Activated naive CD8-positive, alpha-beta T cell treated with anti-CD3 and anti-CD28 coated beads for 36 hours (primary cell): ENCODE data around the gene REEP3. TPM values are rescaled to one million over a fixed set of nuclear protein-coding genes. Genes with fewer than 3 reads are reported as not detected.
"Not testable (repeated sequence)": the region's sequence is repeated elsewhere in the genome, so short reads cannot be mapped to it uniquely, and the experiment has no call there.

Experiments
- DNase-seq: peaks from one replicate; pipeline ENCODE4 v3.0.0; 2021
- H3K27ac Mint-ChIP-seq: one replicate; pipeline ENCODE4 v1.8.0; 2022; ENCODE audit warnings: mild to moderate bottlenecking, moderate library complexity, mixed read lengths
- H3K27me3 Mint-ChIP-seq: one replicate; pipeline ENCODE4 v1.8.0; 2022; ENCODE audit warnings: mild to moderate bottlenecking, mixed read lengths
- H3K36me3 Mint-ChIP-seq: one replicate; pipeline ENCODE4 v1.8.0; 2021; ENCODE audit warnings: mild to moderate bottlenecking, mixed read lengths
- H3K4me1 Mint-ChIP-seq: one replicate; pipeline ENCODE4 v1.8.0; 2021; ENCODE audit warnings: mixed read lengths
- H3K4me3 Mint-ChIP-seq: one replicate; pipeline ENCODE4 v1.8.0; 2022; ENCODE audit warnings: mild to moderate bottlenecking, moderate library complexity, mixed read lengths
- H3K9me3 Mint-ChIP-seq: one replicate; pipeline ENCODE4 v1.8.0; 2022; ENCODE audit warnings: mixed read lengths
- total RNA-seq, 2 experiments: library from RNA; stranded (reverse); gene quantifications; one replicate each; pipeline ENCODE4 v1.2.3, GENCODE V29; 2021

The REEP3 gene
- total RNA-seq, 2 experiments from 2014 or later = 17.4 to 20.7 TPM

GRCh38 chr10:63631991-63632390 lies 110.8 kb downstream of the REEP3 start:
- Mint-ChIP-seq H3K27me3 (no peaks in the 10 kb centered on the region), H3K4me3 (no peak overlapping the region), H3K4me1 (peaks cover 23% of the 10 kb centered on the region), H3K9me3 (no peaks in the 10 kb centered on the region), H3K36me3 (no peaks in the 10 kb centered on the region), H3K27ac (no peak overlapping the region)
- no peak for DNase-seq

DNA sequence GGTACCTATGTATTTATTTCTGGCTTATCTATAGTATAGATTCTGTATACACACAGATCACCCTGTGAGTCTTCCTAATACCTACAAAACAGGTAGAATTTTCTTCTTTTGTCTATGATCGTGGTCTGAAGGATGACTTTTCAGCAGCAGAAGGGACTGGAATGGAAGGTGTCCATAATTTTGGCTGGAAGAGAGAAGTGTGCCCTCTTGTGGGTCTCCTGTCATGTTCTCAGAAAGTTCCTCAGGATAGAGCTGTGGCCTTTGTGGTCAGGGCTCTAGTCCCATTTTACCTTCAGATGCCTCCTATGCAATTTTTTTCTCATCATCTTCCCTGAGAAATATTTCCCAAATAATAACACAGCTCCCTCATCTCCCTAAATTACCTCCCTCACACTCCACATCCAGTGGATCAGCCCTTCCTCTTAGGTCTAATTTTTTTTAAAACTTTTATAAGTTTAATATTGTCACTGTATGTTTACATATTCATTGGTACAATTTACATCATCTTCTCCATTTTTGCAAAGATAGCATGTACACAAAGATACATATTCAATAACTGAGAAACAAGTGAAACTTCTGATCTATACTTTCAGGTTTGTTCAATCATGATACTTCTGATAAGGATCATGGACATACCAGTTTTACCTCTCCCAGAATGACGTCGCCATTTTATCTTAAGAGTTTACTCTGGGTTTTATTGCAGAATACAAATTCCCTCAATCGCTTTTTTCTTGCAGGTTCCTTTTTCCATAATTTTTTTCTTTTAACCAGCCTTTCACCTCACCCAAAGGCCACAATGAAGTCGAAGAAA lies 112.7 kb downstream of the REEP3 start:
- no peaks in the 10 kb centered on the region for H3K27me3 Mint-ChIP-seq
- H3K9me3 Mint-ChIP-seq = no peaks in the 10 kb centered on the region
- H3K27ac Mint-ChIP-seq = no peak overlapping the region
- H3K36me3 Mint-ChIP-seq = no peaks in the 10 kb centered on the region
- no peak for DNase-seq
- H3K4me1 Mint-ChIP-seq = peaks cover 13% of the 10 kb centered on the region
- H3K4me3 Mint-ChIP-seq = no peak overlapping the region

GRCh38 chr10:63634488-63635065 lies 113.4 kb downstream of the REEP3 start:
- no peak overlapping the region for H3K27ac Mint-ChIP-seq
- no peaks in the 10 kb centered on the region for H3K9me3 Mint-ChIP-seq
- H3K36me3 Mint-ChIP-seq = no peaks in the 10 kb centered on the region
- no peaks in the 10 kb centered on the region for H3K27me3 Mint-ChIP-seq
- peaks cover 7% of the 10 kb centered on the region for H3K4me1 Mint-ChIP-seq
- no peak overlapping the region for H3K4me3 Mint-ChIP-seq
- DNase-seq = no peak

DNA sequence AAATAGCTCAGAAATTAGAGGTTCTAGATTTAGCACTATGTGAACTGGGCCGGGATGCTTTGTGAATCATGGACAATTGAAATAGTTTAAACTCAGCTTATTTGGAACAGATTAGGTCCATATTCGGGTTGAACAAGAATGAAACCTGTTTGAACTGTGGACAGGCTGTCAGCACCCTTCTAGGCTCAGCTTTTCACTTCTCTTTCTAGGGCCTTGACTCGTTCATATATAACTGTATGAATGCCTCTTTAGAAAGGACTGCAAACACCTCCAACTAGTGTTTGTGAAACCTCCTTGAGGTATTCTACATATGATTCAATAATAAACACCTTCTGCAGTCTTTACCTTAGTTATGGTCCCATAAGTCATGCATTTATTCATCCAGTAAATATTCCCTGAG lies 115.6 kb downstream of the REEP3 start:
- no peak for DNase-seq
- Mint-ChIP-seq H3K4me3 (no peak overlapping the region), H3K4me1 (peaks cover 3% of the 10 kb centered on the region), H3K36me3 (no peaks in the 10 kb centered on the region), H3K9me3 (no peaks in the 10 kb centered on the region), H3K27me3 (no peaks in the 10 kb centered on the region), H3K27ac (no peak overlapping the region)

- no peak for DNase-seq
Measured at GRCh38 chr10:63637901-63638327, 116.7 kb downstream of the REEP3 start.

DNA sequence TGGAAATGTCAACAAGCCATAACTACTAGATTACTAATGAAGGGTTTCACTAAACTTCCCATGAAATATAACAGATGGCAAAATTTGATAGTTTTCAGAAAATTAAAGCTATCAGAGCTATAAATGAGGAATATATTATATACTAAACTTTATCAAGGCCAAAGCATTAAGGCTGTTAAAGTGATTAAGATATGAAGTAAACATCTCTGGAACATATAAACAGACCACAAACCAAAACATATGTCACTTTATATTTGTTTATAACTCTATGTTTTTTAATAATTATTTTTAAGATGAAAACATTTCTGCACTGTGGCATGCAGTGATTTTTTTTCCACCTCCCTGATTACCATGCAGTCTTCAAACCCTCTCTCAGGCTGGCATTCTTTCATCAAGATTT lies 120.2 kb downstream of the REEP3 start:
- no peaks in the 10 kb centered on the region for H3K27me3 Mint-ChIP-seq

More at GRCh38 chr10:63637901-63638327, 116.7 kb downstream of the REEP3 start:
- H3K4me3 Mint-ChIP-seq = no peak overlapping the region
- H3K27me3 Mint-ChIP-seq = no peaks in the 10 kb centered on the region
- peaks cover 3% of the 10 kb centered on the region for H3K4me1 Mint-ChIP-seq
- H3K27ac Mint-ChIP-seq = no peak overlapping the region
- H3K9me3 Mint-ChIP-seq = no peaks in the 10 kb centered on the region
- H3K36me3 Mint-ChIP-seq = no peaks in the 10 kb centered on the region

DNA sequence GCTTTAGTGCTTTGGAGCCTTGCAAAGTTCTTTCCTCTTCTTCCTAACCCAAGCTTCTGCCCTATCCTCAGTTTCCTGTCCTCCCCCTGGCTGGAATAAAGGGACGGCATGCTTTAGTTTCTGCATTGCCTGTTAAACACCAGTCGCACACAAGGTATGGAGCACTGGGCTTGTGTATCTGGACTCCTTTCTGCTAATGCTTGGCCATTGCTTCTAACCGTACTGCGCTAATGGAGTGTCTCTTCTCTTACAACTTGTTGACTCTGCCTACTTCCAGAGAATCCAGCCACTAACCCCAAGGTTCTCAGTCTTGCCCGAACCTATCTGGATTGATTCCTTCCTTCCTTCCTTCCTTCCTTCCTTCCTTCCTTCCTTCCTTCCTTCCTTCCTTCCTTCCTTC lies 120.6 kb downstream of the REEP3 start:
- DNase-seq = no peak
- H3K4me3 Mint-ChIP-seq = no peak overlapping the region
- H3K9me3 Mint-ChIP-seq = no peaks in the 10 kb centered on the region
- no peaks in the 10 kb centered on the region for H3K27me3 Mint-ChIP-seq
- no peak overlapping the region for H3K27ac Mint-ChIP-seq
- peaks cover 6% of the 10 kb centered on the region for H3K4me1 Mint-ChIP-seq
- H3K36me3 Mint-ChIP-seq = no peaks in the 10 kb centered on the region

More for the DNA sequence above, 120.2 kb downstream of the REEP3 start:
- peaks cover 6% of the 10 kb centered on the region for H3K4me1 Mint-ChIP-seq
- no peak for DNase-seq
- H3K27ac Mint-ChIP-seq = no peak overlapping the region
- no peak overlapping the region for H3K4me3 Mint-ChIP-seq
- H3K9me3 Mint-ChIP-seq = no peaks in the 10 kb centered on the region
- H3K36me3 Mint-ChIP-seq = no peaks in the 10 kb centered on the region

DNA sequence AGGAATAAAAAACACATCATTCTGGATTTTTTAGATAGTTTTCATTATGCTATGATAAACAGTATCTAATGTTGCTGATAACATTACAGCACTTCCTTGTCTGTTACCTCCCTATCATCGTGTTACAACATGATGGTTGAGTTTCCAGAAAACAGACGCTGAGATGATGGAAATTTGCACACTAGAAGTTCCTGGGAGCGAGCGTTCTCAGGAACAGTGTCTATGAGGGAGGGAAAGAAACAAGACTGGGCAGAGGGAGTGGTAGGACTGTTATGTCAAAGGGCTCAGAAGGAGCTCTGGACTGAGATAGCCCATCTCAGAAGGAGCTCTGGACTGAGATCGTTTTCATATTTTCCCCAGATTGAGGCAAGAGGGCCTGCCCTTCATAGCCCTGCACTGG lies 121.6 kb downstream of the REEP3 start:
- Mint-ChIP-seq H3K27me3 (no peaks in the 10 kb centered on the region), H3K27ac (no peak overlapping the region), H3K4me3 (no peak overlapping the region), H3K36me3 (no peaks in the 10 kb centered on the region), H3K4me1 (peaks cover 6% of the 10 kb centered on the region), H3K9me3 (no peaks in the 10 kb centered on the region)
- DNase-seq = no peak

DNA sequence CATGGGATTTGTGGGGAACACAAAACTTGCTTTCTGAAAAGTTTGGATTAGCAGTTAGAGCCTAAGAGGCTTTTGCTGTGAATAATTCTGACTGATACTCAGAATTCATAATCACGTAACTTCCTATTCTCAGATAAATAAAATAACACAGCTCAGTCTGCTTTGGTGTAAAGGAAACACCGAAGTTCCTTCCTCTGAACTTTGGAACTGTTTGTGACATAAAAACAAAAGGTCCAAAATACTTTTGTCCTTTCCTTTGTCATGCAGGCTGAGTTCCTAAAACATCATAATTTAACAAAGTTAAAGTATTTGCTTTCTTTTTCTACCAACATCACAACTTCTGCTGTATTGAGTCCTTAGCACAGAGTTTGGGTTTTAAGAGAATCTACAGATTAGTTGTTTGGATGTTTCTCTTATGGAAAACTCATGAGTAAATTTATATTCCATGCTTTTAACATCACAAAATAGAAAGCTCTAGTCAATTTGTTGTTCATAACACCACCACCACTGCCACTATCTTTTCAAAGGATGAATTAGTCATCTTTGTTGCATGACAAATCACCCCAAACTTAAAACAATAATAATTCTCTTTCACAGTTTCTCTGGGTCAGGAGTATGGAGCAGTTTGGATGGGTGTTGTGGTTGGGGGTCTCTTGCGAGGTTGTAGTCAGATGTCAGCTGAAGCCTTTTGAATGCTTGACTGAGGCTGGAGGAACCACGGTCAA lies 123.4 kb downstream of the REEP3 start:
- DNase-seq = no peak
- Mint-ChIP-seq H3K27ac (no peak overlapping the region), H3K36me3 (no peaks in the 10 kb centered on the region), H3K4me3 (no peak overlapping the region), H3K27me3 (no peaks in the 10 kb centered on the region), H3K4me1 (peaks cover 6% of the 10 kb centered on the region), H3K9me3 (no peaks in the 10 kb centered on the region)

GRCh38 chr10:63645195-63645594 lies 124.0 kb downstream of the REEP3 start:
- Mint-ChIP-seq H3K27ac (no peak overlapping the region), H3K4me1 (peaks cover 6% of the 10 kb centered on the region), H3K9me3 (no peaks in the 10 kb centered on the region), H3K36me3 (no peaks in the 10 kb centered on the region), H3K4me3 (no peak overlapping the region), H3K27me3 (no peaks in the 10 kb centered on the region)
- DNase-seq = no peak

DNA sequence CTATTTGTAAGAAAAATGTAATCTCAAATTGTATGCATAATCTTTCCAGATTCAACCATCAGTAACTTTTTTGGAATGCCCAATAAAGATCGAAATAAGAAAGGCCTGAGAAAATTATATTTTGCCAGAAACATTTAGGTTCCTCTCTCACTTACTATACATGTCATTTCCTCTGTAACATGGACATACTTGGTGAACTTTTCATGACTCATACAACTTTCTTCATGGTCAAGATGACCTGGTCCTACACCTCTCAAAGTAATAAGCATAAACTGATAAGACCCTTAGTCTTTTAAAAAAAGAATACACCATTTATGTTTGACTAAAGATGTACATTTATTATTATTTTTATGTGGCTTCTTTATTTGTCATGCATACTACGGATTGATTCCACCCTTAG lies 125.3 kb downstream of the REEP3 start:
- no peak overlapping the region for H3K27ac Mint-ChIP-seq
- no peak overlapping the region for H3K4me3 Mint-ChIP-seq
- peaks cover 6% of the 10 kb centered on the region for H3K4me1 Mint-ChIP-seq
- H3K9me3 Mint-ChIP-seq = no peaks in the 10 kb centered on the region
- no peaks in the 10 kb centered on the region for H3K36me3 Mint-ChIP-seq
- no peaks in the 10 kb centered on the region for H3K27me3 Mint-ChIP-seq
- no peak for DNase-seq

DNA sequence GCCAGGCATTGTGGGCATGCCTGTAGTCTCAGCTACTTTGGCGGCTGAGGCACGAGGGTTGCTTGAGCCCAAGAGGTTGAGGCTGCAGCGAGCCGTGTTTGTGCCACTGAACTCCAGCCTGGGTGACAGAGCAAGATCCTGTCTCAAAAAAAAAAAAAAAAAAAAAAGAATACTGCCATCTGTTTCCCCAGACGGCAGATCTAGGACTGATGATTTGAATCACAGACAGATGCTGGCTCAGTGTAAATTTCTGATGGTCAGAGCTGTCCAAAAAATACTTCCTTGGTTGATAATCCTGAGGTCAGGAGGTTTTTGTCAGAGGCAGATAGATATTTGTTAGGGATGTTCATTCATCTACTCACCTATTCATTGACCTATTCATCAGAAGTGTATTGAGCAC lies 130.7 kb downstream of the REEP3 start:
- Mint-ChIP-seq H3K36me3 (no peaks in the 10 kb centered on the region), H3K27ac (no peak overlapping the region), H3K9me3 (peaks cover 3% of the 10 kb centered on the region), H3K27me3 (no peaks in the 10 kb centered on the region), H3K4me1 (no peaks in the 10 kb centered on the region), H3K4me3 (no peak overlapping the region)
- no peak for DNase-seq

- H3K4me1 Mint-ChIP-seq = no peaks in the 10 kb centered on the region
- H3K9me3 Mint-ChIP-seq = peaks cover 3% of the 10 kb centered on the region
- no peak for DNase-seq
- H3K27me3 Mint-ChIP-seq = no peaks in the 10 kb centered on the region
- no peak overlapping the region for H3K4me3 Mint-ChIP-seq
- H3K27ac Mint-ChIP-seq = no peak overlapping the region
- H3K36me3 Mint-ChIP-seq = no peaks in the 10 kb centered on the region
Measured at GRCh38 chr10:63653747-63654146, 132.5 kb downstream of the REEP3 start.

GRCh38 chr10:63657761-63658160 lies 136.6 kb downstream of the REEP3 start:
- no peaks in the 10 kb centered on the region for H3K27me3 Mint-ChIP-seq
- H3K4me1 Mint-ChIP-seq = no peaks in the 10 kb centered on the region
- H3K4me3 Mint-ChIP-seq = no peak overlapping the region
- no peaks in the 10 kb centered on the region for H3K36me3 Mint-ChIP-seq
- H3K9me3 Mint-ChIP-seq = peaks cover 3% of the 10 kb centered on the region
- no peak overlapping the region for H3K27ac Mint-ChIP-seq
- DNase-seq = no peak

DNA sequence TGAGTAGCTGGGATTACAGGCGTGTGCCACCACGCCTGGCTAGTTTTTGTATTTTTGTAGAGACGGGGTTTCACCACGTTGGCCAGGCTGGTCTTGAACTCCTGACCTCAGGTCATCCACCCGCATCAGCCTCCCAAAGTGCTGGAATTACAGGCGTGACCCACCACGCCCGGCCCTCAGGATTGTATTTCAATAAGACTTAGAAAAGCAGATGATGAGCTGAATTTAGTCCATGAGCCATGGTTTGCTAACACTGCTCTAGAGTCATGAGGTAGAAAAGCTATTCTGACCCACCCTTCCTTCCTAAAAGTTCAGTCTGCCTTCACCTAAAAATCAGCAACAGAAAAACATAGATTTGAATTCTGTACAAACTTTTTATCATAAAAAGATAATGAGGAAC lies 139.7 kb downstream of the REEP3 start:
- not testable (repeated sequence) for H3K36me3 Mint-ChIP-seq

More for the DNA sequence above, 139.7 kb downstream of the REEP3 start:
- not testable (repeated sequence) for H3K9me3 Mint-ChIP-seq, H3K4me3 Mint-ChIP-seq, H3K27ac Mint-ChIP-seq, H3K27me3 Mint-ChIP-seq, H3K4me1 Mint-ChIP-seq, DNase-seq
